CD14-positive monocyte (primary cell): ENCODE measurements around the gene F13A1. TPM values are rescaled to one million over a fixed set of nuclear protein-coding genes. Genes with fewer than 3 reads are reported as not detected.
A peak's percentile ranks its signal among the peaks of the same experiment; 100 is the strongest.

Source experiments
- DNase-seq, 3 donors: peaks; one replicate each; pipeline ENCODE4 v3.0.0-alpha.2; 2011 to 2022
- H2AFZ ChIP-seq: 2 replicates; pipeline ENCODE4 v1.6.0; 2012; ENCODE audit warnings: mild to moderate bottlenecking, low read depth, low read length, inconsistent platforms; ENCODE audit not compliant: insufficient read depth, poor library complexity, severe bottlenecking
- H3K27ac ChIP-seq, 2 donors: 1 replicate in 1 of 2; 2 replicates in 1 of 2; pipeline ENCODE4 v1.5.1; 2012 to 2013; ENCODE audit warnings: low read length in 2 of 2, control low read depth in 1 of 2, inconsistent platforms in 1 of 2, low read depth in 1 of 2, mild to moderate bottlenecking in 1 of 2
- H3K27me3 ChIP-seq, 2 donors: one replicate each; pipeline versions ENCODE4 v1.6.0 to v1.6.1; 2011 to 2013; ENCODE audit warnings: low read length in 2 of 2; ENCODE audit not compliant: control insufficient read depth in 2 of 2, insufficient read depth in 2 of 2
- H3K36me3 ChIP-seq, 2 donors: replicated peaks in 1 of 2; 1 replicate in 1 of 2; 2 replicates in 1 of 2; pipeline versions ENCODE4 v1.5.1 to v1.6.1; 2012 to 2013; ENCODE audit warnings: low read length in 2 of 2, control low read depth in 1 of 2, inconsistent platforms in 1 of 2, mild to moderate bottlenecking in 1 of 2; ENCODE audit not compliant: insufficient read depth in 2 of 2, control insufficient read depth in 1 of 2
- H3K4me1 ChIP-seq, 2 donors: 1 replicate in 1 of 2; 2 replicates in 1 of 2; pipeline versions ENCODE4 v1.5.1 to v1.6.1; 2012 to 2013; ENCODE audit warnings: low read length in 2 of 2, control low read depth in 1 of 2, inconsistent platforms in 1 of 2, mild to moderate bottlenecking in 1 of 2, moderate library complexity in 1 of 2; ENCODE audit not compliant: insufficient read depth in 2 of 2, control insufficient read depth in 1 of 2
- H3K4me2 ChIP-seq: replicated peaks from 2 replicates; pipeline ENCODE3; 2012; ENCODE audit warnings: low read length, moderate library complexity, mild to moderate bottlenecking; ENCODE audit not compliant: poor library complexity, severe bottlenecking; ENCODE audit errors: extremely low read depth
- H3K4me3 ChIP-seq, 3 experiments: fragments of 200-600 bp in 1 of 3; sonication (generic) in 1 of 3; replicated peaks in 1 of 3; 1 replicate in 2 of 3; 2 replicates in 1 of 3; pipeline ENCODE4 v1.5.1; 2011 to 2013; ENCODE audit warnings: low read length in 3 of 3, mild to moderate bottlenecking in 3 of 3, control low read depth in 2 of 3, low read depth in 2 of 3, inconsistent platforms in 1 of 3, moderate library complexity in 1 of 3
- H3K79me2 ChIP-seq: 2 replicates; pipeline ENCODE4 v1.6.0; 2012; ENCODE audit warnings: mild to moderate bottlenecking, control low read depth, inconsistent platforms, low read length, moderate library complexity; ENCODE audit not compliant: insufficient read depth
- H3K9ac ChIP-seq: 2 replicates; pipeline ENCODE4 v1.6.0; 2017; ENCODE audit warnings: low read length, mild to moderate bottlenecking; ENCODE audit not compliant: insufficient read depth, poor library complexity, severe bottlenecking
- H3K9me3 ChIP-seq, 2 donors: replicated peaks in 1 of 2; 1 replicate in 1 of 2; 2 replicates in 1 of 2; pipeline versions ENCODE4 v1.5.1 to v1.6.1; 2012 to 2013; ENCODE audit warnings: low read length in 2 of 2, control low read depth in 1 of 2; ENCODE audit not compliant: control insufficient read depth in 1 of 2, insufficient read depth in 1 of 2
- H4K20me1 ChIP-seq: 2 replicates; pipeline ENCODE4 v1.6.0; 2012; ENCODE audit warnings: mild to moderate bottlenecking, low read length, control low read depth, moderate library complexity; ENCODE audit not compliant: insufficient read depth
- H3K27ac Mint-ChIP-seq, 7 donors: one replicate each; pipeline ENCODE4 v1.8.0; 2020; ENCODE audit warnings: mild to moderate bottlenecking in 7 of 7, mixed read lengths in 7 of 7, moderate library complexity in 6 of 7, inconsistent platforms in 2 of 7
- H3K27me3 Mint-ChIP-seq, 3 donors: one replicate each; pipeline ENCODE4 v1.8.0; 2021 to 2022; ENCODE audit warnings: low read depth in 3 of 3, mild to moderate bottlenecking in 3 of 3, mixed read lengths in 3 of 3, moderate library complexity in 3 of 3, inconsistent platforms in 1 of 3
- H3K36me3 Mint-ChIP-seq, 2 donors: one replicate each; pipeline ENCODE4 v1.8.0; 2020; ENCODE audit warnings: mixed read lengths in 2 of 2, inconsistent platforms in 1 of 2, mild to moderate bottlenecking in 1 of 2
- H3K4me1 Mint-ChIP-seq: one replicate; pipeline ENCODE4 v1.8.0; 2020; ENCODE audit warnings: mild to moderate bottlenecking, mixed read lengths
- H3K4me3 Mint-ChIP-seq, 2 donors: one replicate each; pipeline ENCODE4 v1.8.0; 2020; ENCODE audit warnings: mild to moderate bottlenecking in 2 of 2, mixed read lengths in 2 of 2, moderate library complexity in 1 of 2
- H3K9me3 Mint-ChIP-seq, 7 donors: one replicate each; pipeline ENCODE4 v1.8.0; 2020 to 2022; ENCODE audit warnings: mixed read lengths in 7 of 7, mild to moderate bottlenecking in 6 of 7, moderate library complexity in 6 of 7, inconsistent platforms in 2 of 7
- CTCF ChIP-seq: fragments of 200-600 bp; IDR thresholded peaks from one replicate; pipeline ENCODE4 v1.8.0; 2022; ENCODE audit warnings: antibody characterized with exemption, mild to moderate bottlenecking
- WGBS: methylation state at CpG from one replicate; pipeline ENCODE4 v1.1.5; 2013; ENCODE audit warnings: missing lambda C conversion rate; ENCODE audit not compliant: insufficient coverage; 5-methylcytosine and 5-hydroxymethylcytosine counted together
- intact Hi-C, 2 donors: fragments of 100-400 bp; cut with micrococcal nuclease; formaldehyde crosslinking; loops; one replicate each; pipeline versions ENCODE4 v1.15.0 to v1.15.1; 2023
- polyA plus RNA-seq, 3 donors: library from polyadenylated mRNA; depleted of rRNA in 1 of 3; unstranded in 2 of 3; stranded (reverse) in 1 of 3; fragments of 300-500 nt in 2 of 3; fragments of >200 nt in 1 of 3; fragmentation: Illumina TruSeq in 2 of 3; gene quantifications; 1 replicate in 2 of 3; 2 replicates in 1 of 3; pipeline ENCODE4 v1.2.3, GENCODE V29; 2012 to 2021

The F13A1 gene
- polyA plus RNA-seq, 3 donors: 49.0 to 136 (median 105) TPM

GRCh38 chr6:6277413-6277812, 43.0 kb downstream of the F13A1 start:
- no peak for TF ChIP-seq CTCF
- no peaks in the 10 kb centered on the region for H3K79me2 ChIP-seq
- intact Hi-C loops: no loop called here
- H3K4me2 ChIP-seq: no peak overlapping the region
- no peaks in the 10 kb centered on the region for H3K9me3 Mint-ChIP-seq
- no peak overlapping the region for H3K27ac Mint-ChIP-seq
- H2AFZ ChIP-seq: no peak overlapping the region
- peaks cover 2 to 5% of the 10 kb centered on the region in 2 donors for H3K36me3 ChIP-seq
- no peaks in the 10 kb centered on the region for H3K9me3 ChIP-seq
- H3K4me1 ChIP-seq: peaks cover 5 to 6% of the 10 kb centered on the region in 2 donors
- no peak overlapping the region for H3K4me3 Mint-ChIP-seq
- H3K36me3 Mint-ChIP-seq: peaks cover 11 to 26% of the 10 kb centered on the region in 2 donors
- no peaks in the 10 kb centered on the region for H3K27me3 ChIP-seq
- H3K27me3 Mint-ChIP-seq: no peaks in the 10 kb centered on the region
- 29% methylated on average over 1 of the region's 4 CpGs for WGBS
- no peak overlapping the region for H3K9ac ChIP-seq
- no peak overlapping the region for H3K4me3 ChIP-seq
- DNase-seq: peak; percentile 51 to 73 (median 71)
- H4K20me1 ChIP-seq: no peaks in the 10 kb centered on the region
- no peak overlapping the region for H3K27ac ChIP-seq
- peaks cover 11% of the 10 kb centered on the region for H3K4me1 Mint-ChIP-seq

GRCh38 chr6:6270948-6271535, 49.4 kb downstream of the F13A1 start:
- Histone ChIP-seq H3K4me1 (peaks cover 7 to 8% of the 10 kb centered on the region in 2 donors), H3K36me3 (peaks cover 7 to 10% of the 10 kb centered on the region in 2 donors), H3K9ac (no peak overlapping the region), H3K4me2 (no peak overlapping the region), H2AFZ (no peak overlapping the region), H3K4me3 (no peak overlapping the region), H3K27ac (no peak overlapping the region), H3K27me3 (no peaks in the 10 kb centered on the region), H3K9me3 (no peaks in the 10 kb centered on the region), H4K20me1 (no peaks in the 10 kb centered on the region), H3K79me2 (no peaks in the 10 kb centered on the region)
- 92% methylated on average over 4 of the region's 7 CpGs for WGBS
- H3K4me1 Mint-ChIP-seq: peaks cover 11% of the 10 kb centered on the region
- H3K27ac Mint-ChIP-seq: peak overlapping the region in 3 of 7 donors; percentile 3 to 47 (median 6)
- DNase-seq: peak; percentile 7 to 16 (median 15)
- intact Hi-C loops: no loop called here
- peaks cover 11 to 37% of the 10 kb centered on the region in 2 donors for H3K36me3 Mint-ChIP-seq
- H3K9me3 Mint-ChIP-seq: no peaks in the 10 kb centered on the region
- H3K4me3 Mint-ChIP-seq: no peak overlapping the region
- H3K27me3 Mint-ChIP-seq: no peaks in the 10 kb centered on the region
- TF ChIP-seq CTCF: no peak
